GM19035 (cell line): ENCODE data around the gene CASK.

ENCODE experiments used
- ATAC-seq: cut with Tn5 transposase; IDR thresholded peaks from one replicate; pipeline ENCODE4 v1.9.1; 2021; ENCODE audit not compliant: unreplicated experiment

The CASK gene

DNA sequence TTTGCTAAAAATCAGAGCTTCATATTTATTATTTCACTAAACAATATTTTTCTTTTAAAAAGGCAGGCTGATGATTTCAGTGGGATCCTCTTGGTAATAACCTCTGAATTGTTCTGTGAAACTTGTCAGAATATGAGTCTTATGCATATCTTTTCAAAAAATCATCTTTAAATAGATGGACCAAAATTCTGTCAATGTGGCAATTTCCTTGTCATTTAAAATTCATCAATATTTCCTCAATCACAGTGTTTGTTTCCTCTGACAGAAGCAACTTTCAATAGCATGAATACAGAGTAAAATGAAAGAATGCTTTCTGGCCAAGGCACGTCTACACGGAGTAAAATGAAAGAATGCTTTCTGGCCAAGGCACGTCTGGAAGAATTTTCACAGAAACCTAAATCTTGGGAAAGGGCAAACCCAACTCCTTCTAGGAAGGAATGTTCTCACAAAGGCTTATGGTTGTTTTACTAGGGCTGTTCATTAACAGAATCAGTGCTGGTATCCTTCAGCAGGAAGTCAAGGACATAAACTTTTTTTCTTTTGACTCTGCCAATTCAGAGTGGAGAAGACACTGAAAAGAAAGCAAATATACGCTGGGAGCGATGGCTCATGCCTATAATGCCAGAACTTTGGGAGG, 333.6 kb downstream of the CASK start:
- no peak for ATAC-seq

DNA sequence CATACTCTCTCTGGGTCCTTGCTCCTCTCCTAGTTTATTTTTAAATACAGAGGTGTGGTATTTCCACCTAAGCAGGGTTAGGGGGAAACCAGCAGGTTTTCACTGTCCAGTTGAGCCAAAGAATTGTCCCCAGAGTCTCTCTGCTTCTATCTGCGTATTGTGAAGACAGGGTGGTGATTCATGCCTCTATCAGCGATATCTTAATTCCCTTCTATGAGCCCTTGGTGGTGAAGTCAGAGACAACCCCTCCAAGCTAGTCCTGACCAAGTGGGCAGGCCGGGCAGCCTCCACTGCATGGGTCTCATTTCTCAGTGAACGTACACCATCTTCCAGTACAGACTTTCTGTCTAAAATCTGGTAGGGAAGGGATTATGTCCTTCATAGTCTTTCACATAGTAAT, 335.1 kb downstream of the CASK start:
- ATAC-seq: no peak

DNA sequence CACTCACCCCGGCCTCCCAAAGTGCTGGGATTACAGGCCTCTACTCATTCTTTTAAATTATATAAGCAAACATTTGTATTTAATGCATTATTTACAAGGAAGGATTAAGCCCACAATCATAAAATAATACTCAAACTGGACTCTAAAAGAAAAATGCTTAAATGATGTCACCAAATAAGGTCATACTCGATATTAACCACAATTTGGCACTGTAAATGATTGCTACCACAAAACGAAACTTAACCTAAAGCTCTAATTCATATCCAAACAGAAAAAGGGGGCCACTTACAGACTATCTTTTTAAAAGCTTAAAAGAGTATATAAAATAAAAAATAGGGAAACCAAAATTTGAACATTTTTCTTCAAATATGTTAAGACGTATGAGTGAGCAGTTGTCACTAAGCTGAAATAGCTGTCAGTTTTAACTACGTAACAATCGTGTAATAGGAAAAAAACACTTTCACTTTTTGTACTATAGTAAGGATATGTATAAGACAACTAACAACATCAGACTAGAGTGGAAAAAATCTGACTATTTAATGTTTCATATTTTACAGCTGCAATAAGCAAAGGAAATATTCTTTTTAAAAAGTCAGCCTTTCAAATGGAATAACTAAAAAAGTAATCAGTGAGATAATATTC, 342.8 kb downstream of the CASK start:
- ATAC-seq: no peak

DNA sequence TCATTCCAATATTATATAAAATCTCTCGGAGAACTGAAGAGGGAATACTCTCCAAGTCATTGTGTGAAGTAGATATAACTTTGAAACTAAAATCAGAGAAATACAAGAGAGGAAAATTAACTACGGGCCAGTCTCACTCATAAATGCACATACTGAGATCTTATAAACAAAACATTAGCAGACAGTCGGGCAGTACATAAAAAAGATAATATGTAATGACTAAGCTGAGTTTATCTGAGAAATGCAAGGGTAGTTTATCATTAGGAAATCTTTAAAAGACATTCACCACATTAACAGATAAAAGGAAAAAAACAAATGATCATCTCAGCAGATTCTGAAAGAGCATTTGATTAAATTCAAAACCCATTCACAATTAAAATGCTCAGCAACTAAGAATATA, 359.5 kb downstream of the CASK start:
- ATAC-seq: no peak

DNA sequence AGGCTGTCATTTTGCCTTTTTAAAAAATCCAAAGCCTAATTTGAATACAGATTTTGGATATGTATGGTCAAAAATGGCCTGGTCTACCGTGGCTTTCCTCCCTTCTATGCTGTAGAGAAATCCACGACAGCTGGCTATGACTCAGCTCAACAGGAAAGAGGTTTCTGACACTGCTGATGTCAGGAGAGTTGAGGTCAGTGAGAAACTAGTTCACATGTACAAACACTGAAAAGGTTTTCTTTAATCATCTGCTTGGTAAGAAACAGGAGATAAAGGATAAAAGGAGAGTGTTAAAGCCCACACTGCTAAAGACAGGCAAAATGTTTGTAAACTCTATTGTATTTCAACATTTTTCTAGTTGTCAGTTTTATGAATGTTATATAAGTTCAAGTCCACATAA, 362.3 kb downstream of the CASK start:
- ATAC-seq: no peak

DNA sequence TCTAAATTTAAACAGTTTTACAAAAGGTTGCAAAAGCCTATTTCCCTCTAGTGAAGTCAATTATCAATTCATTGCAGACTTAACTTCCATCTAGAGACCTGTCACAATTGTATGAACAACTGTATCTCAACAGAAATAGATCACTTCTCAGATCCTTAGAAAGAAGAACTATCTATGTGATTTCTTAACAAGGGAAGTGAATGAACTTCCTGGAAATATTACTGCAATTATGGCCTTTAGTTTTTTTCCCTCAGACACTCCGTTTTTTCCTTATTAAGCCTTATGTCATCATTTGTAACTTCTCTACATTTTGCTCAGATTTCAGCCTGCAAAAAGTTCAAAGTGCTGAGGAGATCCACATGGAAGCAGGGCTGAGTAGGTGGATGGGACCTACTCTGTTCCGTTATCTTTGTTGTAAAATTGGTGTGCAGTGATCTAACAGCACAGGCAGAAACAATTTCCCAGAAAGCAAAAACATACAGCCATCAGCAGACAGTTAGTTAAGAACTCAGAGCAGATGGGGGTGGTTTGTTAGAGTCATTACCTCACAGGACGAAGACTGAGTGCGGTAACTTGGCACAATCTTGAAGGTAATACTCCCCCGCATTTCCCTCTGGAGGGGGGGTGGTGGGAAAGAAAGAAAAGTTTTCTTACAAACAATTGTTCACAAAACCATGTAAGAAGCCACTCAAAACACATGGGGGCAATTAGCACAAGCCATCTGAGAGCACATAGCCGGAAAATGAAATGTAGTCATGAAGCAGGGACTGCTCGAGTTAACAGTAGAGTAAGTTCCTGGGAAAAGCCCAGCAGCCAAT, 363.9 kb downstream of the CASK start:
- ATAC-seq: no peak

DNA sequence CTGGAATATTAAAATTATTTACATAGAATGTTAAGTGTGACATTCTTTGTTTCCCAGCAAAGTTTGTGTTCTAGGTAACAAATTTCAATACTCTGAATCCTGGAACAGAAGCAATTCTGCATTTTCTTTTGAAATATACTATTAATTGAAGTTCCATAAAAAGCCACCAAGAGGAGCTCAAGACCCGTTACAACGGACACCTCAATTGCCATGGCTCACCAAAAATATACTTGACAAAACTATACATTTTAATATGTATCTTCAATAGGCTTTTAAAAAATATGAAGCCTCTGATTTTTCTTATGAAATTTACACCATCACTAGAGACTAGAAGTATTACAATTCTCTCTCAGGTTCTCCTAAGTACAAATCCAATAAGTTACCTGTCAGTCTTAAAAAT, 364.8 kb downstream of the CASK start:
- ATAC-seq: no peak

DNA sequence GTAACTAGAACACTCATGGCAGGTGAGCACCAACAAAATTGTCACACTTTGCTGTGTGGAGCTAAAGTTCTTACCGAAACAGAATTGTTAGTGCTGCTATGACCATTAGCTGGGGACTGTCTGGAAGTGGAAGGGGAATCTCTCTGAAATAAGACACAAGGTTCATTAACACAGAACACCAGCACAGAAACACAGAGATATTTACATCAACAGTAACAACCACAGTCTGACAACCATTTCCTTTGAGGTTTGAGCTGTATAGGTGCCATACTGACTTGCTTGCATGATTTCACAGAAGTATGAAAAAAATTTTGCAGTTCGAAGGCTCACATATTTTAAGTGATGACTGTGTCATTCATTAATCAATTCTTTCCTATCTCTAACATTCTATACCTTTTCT, 366.4 kb downstream of the CASK start:
- no peak for ATAC-seq

DNA sequence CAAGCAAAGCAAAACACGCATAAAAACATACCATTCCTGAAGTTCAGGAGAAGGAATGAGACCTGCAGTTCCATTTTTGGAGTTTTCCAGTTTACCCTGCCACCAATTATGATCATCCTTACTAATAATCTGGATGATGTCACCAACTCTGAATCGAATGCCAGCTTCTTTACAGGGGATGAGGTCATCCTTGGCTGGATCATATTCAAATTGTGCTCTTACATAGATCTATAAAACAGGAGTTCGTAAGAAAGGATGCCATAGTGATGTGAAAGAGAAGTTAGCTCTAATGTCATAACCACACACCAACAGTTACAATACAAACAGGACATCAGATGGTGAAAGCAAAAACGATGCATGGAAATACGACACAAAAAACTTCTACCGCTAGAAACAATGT, 369.7 kb downstream of the CASK start:
- no peak for ATAC-seq

DNA sequence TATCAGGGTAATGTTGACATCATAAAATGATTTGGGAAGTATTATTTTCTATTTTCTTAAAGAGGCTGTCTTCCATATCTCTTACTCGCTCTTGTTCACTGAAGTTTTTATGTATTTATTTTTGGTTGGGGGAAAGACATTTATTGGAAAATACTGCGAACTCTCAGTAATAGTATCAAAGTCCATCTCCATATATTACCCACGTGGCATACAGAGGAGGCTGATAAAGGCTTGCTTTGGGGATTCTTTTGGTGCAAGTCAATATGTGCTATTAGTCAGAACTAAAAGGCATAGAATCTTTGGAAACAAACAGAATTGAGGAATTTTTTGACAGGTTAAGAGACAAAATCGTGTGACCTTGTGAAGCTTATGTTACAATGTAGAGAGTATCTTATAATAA, 374.9 kb downstream of the CASK start:
- no peak for ATAC-seq

DNA sequence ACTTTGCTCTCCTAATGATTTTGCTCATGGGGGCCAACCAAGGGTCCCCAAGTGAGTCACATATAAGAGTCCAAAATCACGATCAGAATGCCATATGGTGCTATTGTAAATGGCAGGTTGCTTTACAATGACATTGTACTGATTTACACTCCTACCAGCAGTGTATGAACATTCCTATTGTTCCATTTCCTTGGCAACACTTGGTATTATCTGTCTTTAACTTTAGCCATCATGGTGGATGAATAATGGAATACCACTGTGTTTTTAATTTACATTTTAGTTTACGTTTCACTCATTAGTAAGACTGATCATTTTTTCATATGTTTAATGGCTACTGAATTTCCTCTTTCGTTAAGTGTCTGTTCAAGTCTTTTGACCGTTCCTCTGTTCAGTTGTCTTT, 379.7 kb downstream of the CASK start:
- no peak for ATAC-seq

DNA sequence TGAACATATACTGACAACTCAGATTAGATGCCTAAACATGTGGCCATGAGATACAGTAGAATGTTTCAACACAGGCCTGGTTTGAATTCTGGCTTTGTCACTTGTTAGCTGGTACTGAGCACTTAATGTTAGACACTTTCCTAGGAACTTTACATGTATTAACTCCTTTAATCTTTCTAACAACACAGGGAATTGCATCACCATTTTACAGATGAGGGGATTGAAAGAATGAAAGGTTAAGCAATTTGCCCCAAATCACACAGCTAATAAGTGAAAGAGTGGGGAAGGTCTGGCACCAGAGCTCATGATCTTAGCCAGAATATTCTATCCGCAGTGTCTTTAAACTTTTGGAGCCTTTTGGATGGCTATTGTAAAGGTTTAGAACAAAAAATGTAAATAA, 380.3 kb downstream of the CASK start:
- ATAC-seq: no peak

DNA sequence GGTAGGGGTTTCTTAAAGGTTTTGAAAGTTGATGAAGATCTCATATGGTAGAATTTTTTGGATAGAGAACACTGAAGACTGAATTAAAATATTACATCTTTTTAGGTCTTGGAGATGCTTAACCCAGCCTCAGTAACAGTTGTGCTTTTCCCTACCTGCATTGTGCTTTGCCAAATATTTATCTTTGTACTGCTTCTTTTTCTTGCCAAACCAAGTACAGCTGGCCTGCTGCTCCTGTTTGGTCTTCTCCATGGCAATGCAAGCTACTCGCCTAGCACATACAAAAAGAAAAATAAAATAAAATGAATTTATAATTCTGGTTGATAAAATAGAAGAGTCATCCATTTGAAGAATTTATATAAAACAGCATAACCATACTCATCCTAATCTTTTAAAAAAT, 380.8 kb downstream of the CASK start:
- ATAC-seq: no peak

DNA sequence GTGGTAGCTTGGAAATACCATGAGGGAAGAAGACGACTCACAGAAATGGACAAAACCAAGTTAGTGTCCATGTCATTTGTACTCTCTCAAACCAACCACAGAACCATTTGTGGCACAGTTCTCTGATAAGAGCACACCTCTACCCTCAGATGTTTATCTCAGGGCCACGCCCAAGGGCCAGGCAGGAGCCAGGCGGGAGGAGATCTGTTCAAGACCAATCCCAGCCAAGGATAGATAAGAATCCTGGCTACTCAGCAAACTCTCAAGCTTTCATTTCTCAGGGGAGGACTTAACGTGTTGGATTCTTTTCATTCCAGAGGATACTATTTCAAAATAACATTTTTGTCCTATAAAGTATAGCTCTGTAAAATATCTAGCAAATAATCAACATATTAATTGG, 381.2 kb downstream of the CASK start:
- no peak for ATAC-seq

DNA sequence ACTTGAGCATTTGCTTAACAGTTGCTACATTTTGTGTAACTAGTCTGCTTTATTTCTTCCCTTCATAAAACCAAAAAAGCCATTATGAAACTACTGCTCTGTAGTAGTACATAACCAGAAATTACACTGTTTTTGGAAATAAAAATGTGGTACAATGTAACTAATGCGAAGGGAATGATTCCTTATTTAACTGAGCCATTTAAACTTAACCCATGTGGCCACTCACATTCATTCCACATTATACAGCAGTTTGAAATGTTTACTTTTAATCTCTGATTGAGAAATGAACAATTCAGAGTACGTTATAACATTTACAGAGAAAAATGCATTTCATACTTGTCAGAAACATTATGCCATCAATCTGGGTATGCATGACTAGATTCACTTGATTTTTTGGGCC, 382.0 kb downstream of the CASK start:
- ATAC-seq: no peak

DNA sequence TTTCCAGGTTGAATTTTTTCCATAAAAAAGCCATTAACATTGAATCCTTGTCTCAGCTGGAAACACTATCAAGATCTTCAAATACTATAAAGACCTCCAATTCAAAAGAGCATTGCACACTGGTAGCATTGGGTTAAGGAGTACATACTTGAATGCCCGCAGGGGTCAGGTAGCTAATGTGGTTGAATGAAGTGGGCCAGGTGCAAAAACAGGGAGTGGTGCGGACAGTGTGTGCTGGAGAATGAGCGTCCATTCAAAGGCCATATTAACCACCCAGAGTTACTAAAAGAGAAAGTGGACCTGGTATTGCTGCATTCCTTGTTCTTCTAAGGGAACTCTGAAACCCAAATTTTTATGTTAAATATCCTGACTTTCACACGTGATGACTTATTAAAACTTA, 384.6 kb downstream of the CASK start:
- ATAC-seq: no peak

DNA sequence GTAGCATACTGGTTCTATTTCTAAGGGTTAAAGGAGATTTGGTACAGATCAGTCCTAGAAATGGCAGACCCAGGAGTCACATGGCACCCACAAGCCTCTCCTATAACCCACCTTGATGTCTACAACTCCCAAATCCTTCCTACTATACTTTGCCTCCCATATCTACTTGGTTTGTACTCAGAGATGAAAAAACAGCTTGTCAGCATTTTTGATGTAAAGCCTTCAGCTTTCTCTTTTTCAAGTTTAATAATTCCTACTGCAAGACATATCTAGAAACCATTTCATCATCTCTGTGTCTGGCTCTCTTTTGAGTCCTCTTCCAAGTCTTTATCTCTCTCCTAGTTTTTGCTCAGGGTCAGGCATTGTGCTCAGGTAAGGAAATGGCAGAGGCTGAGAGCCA, 393.3 kb downstream of the CASK start:
- no peak for ATAC-seq

DNA sequence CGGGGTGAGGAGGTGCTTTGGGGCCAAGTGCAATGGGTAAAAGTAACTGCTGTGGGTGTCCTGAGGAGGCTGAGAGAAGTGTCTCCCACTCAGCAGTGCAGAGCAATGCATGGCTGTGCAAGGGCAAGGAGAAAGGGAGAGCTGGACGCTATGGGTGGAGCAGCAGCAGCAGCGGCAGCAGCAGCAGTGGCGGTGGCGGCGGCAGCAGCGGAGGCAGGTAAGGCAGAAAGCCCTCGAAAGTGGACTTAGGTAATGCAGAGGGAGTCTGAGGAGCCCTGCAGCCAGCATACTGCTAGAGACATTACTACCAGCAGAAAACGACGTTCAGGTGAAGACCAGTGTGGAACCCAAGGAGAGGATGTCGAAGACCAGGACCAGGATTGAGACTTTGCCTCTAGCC, 394.1 kb downstream of the CASK start:
- ATAC-seq: no peak

DNA sequence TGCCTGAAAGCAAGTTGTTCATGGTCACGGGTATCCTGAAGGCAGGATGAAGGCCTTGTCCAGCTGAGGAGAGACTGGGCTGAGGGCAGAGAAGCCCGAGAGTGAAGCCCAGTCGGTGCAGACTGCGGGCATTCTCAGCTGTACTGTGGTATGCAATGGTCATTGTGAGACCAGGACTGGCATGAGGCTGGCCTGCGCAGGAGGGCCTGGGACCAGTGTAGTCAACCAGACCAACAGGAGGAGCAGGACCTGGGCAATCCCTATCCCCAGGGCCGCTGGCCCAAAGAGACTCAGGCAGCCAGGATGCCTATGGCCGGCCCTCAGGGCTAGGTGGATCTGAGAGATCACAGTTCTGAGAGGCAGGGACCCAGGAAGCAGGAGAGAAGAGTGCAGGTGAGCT, 394.6 kb downstream of the CASK start:
- ATAC-seq: no peak

DNA sequence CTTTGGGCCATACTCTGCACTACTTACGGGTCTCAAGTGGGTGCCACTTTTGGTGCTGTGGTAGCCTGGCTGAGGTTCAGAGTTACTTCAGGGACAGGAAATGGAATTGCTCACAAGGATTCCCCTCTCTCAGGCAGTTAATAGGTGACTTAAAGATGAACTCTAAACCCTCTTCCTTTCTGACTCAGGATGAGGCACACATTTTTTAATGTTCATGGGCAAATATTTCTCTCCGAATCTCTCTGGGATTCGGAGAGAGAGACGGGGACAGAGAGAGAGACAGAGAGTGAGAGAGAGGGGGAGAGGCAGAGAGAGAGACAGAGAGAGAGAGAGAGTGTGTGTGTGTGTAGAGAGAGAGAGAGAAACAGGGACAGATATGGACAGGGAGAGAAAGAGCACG, 396.4 kb downstream of the CASK start:
- no peak for ATAC-seq

DNA sequence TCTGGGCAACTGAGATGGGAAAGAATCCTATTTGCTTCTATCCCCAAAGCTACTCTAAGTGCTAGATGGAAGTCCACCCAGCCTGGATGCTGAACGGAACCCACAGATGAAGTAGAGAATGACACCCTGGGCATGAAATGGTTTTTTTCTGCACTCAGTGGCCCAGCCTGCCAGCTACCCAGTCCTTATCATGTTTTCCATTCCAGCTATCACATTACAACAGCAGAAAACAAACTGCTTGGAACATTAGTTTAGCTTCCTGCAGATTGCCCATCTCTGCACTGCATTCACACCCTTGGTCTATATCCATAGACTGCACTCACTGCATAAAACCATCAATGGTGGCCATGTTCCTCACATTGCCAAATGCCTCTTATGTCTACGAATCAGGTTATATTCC, 397.1 kb downstream of the CASK start:
- ATAC-seq: no peak

DNA sequence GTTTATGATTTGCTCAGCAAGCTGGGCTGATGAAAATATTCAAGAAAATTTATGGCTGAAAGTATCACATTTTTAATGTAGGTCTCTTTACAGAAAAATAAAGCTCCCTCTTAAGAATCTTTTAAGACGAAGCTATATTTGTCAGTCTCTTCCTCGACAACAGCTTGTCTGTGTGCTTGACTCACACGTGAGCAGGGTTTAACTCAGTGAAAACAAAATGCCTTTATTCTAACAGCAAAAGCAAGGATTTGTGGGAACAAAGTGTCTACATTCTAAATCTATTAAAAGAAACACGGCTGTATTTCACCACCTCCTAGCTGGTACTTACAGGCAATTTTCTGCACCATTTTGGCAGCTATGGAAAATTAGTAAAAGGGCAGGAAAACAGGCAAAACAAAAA, 400.7 kb downstream of the CASK start:
- no peak for ATAC-seq
